K562 (cell line): ENCODE data around the gene ANGEL2. TPM values are rescaled to one million over a fixed set of nuclear protein-coding genes. Genes with fewer than 3 reads are reported as not detected.
"Not testable (repeated sequence)": the region's sequence is repeated elsewhere in the genome, so short reads cannot be mapped to it uniquely, and the experiment has no call there.

Source experiments
- ATAC-seq: fragments of 200-7000 bp; cut with Tn5 transposase; 3 replicates; pipeline ENCODE4 v1.9.1; 2020; ENCODE audit warnings: moderate library complexity
- BruUV-seq: library from RNA; stranded (reverse); fragments of 400-500 nt; replicated peaks from 2 replicates; lab custom pipeline; 2021; lab: Mats Ljungman, UMichigan
- CTCF ChIA-PET: fragments of 300-600 bp; formaldehyde crosslinking; extraction: SDS; loops from one replicate; lab custom pipeline; 2021; ENCODE audit warnings: low intra/inter-chr PET ratio; lab: Yijun Ruan, JAX
- POLR2A ChIA-PET: fragments of 300-600, 350-650 bp; sonication (Branson Sonifier 250); formaldehyde crosslinking; extraction: SDS; loops from one replicate; lab custom pipeline; 2021; ENCODE audit warnings: antibody characterized with exemption, inconsistent platforms; lab: Yijun Ruan, JAX
- DNase-seq, 4 experiments: peaks; one replicate each; pipeline versions ENCODE4 v3.0.0 to v3.0.0-alpha.2; 2011 to 2018; ENCODE audit warnings: low spot score in 3 of 4, mixed read lengths in 3 of 4; ENCODE audit errors: extremely low read depth in 1 of 4
- FAIRE-seq: peaks from 2 replicates; lab custom pipeline; 2011; peaks lifted over from hg19 to GRCh38; lab: Jason Lieb, UNC
- H2AFZ ChIP-seq: 2 replicates; pipeline ENCODE4 v1.6.0; 2011; ENCODE audit warnings: low read depth, low read length, control low read depth, inconsistent platforms
- H3K27ac ChIP-seq: fragments of 200-600 bp; 3 replicates; pipeline ENCODE4 v1.8.0; 2011; ENCODE audit warnings: low read depth, mild to moderate bottlenecking, control low read depth, inconsistent platforms, low read length, moderate library complexity, mixed read lengths; ENCODE audit errors: extremely low read depth
- H3K27me3 ChIP-seq, 2 experiments: fragments of 300-600 bp in 1 of 2; 2 replicates in 1 of 2; 3 replicates in 1 of 2; pipeline versions ENCODE4 v1.6.0 to v1.8.0; 2011; ENCODE audit warnings: inconsistent platforms in 2 of 2, low read length in 2 of 2, mild to moderate bottlenecking in 1 of 2, mixed read lengths in 1 of 2, moderate library complexity in 1 of 2; ENCODE audit not compliant: control insufficient read depth in 2 of 2, insufficient read depth in 2 of 2
- H3K36me3 ChIP-seq: fragments of 300-600 bp; 3 replicates; pipeline ENCODE4 v1.8.0; 2011; ENCODE audit warnings: mild to moderate bottlenecking, low read length, inconsistent platforms; ENCODE audit not compliant: control insufficient read depth, insufficient read depth
- H3K4me1 ChIP-seq, 2 experiments: fragments of 200-600 bp in 1 of 2; replicated peaks in 1 of 2; 2 replicates in 1 of 2; 3 replicates in 1 of 2; pipeline versions ENCODE4 v1.5.1 to v1.8.0; 2011; ENCODE audit warnings: inconsistent platforms in 2 of 2, low read length in 2 of 2, mild to moderate bottlenecking in 1 of 2, mixed read lengths in 1 of 2, moderate library complexity in 1 of 2; ENCODE audit not compliant: control insufficient read depth in 2 of 2, insufficient read depth in 2 of 2
- H3K4me2 ChIP-seq: 2 replicates; pipeline ENCODE4 v1.6.1; 2011; ENCODE audit warnings: low read length, control low read depth, inconsistent platforms, mixed read lengths; ENCODE audit not compliant: insufficient read depth
- H3K4me3 ChIP-seq: fragments of 200-600 bp; sonication (generic), shearing (Covaris generic); 2 replicates; pipeline ENCODE4 v1.5.1; 2016; ENCODE audit warnings: control low read depth, inconsistent platforms
- H3K79me2 ChIP-seq: fragments of 200-600 bp; 3 replicates; pipeline ENCODE4 v1.8.0; 2011; ENCODE audit warnings: low read length, inconsistent platforms; ENCODE audit not compliant: control insufficient read depth, insufficient read depth
- H3K9ac ChIP-seq, 2 experiments: 2 replicates each; pipeline versions ENCODE4 v1.6.0 to v1.6.1; 2011; ENCODE audit warnings: low read depth in 2 of 2, low read length in 2 of 2, control low read depth in 1 of 2, inconsistent platforms in 1 of 2, mild to moderate bottlenecking in 1 of 2, mixed read lengths in 1 of 2; ENCODE audit not compliant: insufficient read depth in 1 of 2
- H3K9me1 ChIP-seq: one replicate; pipeline ENCODE4 v1.6.0; 2011; ENCODE audit warnings: inconsistent platforms, mild to moderate bottlenecking, low read length, moderate library complexity; ENCODE audit not compliant: control insufficient read depth, insufficient read depth
- H3K9me3 ChIP-seq: replicated peaks from 2 replicates; pipeline ENCODE4 v1.5.1; 2011; ENCODE audit warnings: low read depth, low read length, inconsistent platforms; ENCODE audit not compliant: control insufficient read depth, insufficient read depth
- H4K20me1 ChIP-seq: replicated peaks from 2 replicates; pipeline ENCODE4 v1.6.1; 2011; ENCODE audit warnings: low read length, inconsistent platforms, mixed read lengths; ENCODE audit not compliant: control insufficient read depth, insufficient read depth
- C11orf30 ChIP-seq: fragments of 450-650 bp; IDR thresholded peaks from 2 replicates; pipeline ENCODE4 v1.6.1; 2016; ENCODE audit warnings: low read depth, mild to moderate bottlenecking
- CBFB ChIP-seq: sonication (generic); formaldehyde crosslinking; IDR thresholded peaks from 2 replicates; pipeline ENCODE4 v1.4.0; 2020; ENCODE audit warnings: mild to moderate bottlenecking, missing genetic modification reagents
- FOXP1 ChIP-seq: sonication (generic); formaldehyde crosslinking; IDR thresholded peaks from 2 replicates; pipeline ENCODE4 v1.8.0; 2022; ENCODE audit warnings: mild to moderate bottlenecking, missing genetic modification reagents
- MTF1 ChIP-seq: fragments of 250-450 bp; sonication (Bioruptor Pico); IDR thresholded peaks from 2 replicates; pipeline ENCODE4 v1.9.0; 2021; ENCODE audit warnings: moderate library complexity, mild to moderate bottlenecking, inconsistent platforms, borderline replicate concordance
- NCOA4 ChIP-seq: fragments of 450-650 bp; IDR thresholded peaks from 2 replicates; pipeline ENCODE4 v1.6.1; 2018; ENCODE audit warnings: mild to moderate bottlenecking; ENCODE audit not compliant: partially characterized antibody
- RBBP5 ChIP-seq: fragments of 200-600 bp; sonication (generic); IDR thresholded peaks from 2 replicates; pipeline ENCODE4 v1.6.1; 2012; ENCODE audit warnings: borderline replicate concordance, mild to moderate bottlenecking, low read length, control low read depth, inconsistent platforms; ENCODE audit not compliant: insufficient read depth, poor library complexity, severe bottlenecking
- STAG1 ChIP-seq: sonication (generic); formaldehyde crosslinking; IDR thresholded peaks from 2 replicates; pipeline ENCODE4 v1.5.0; 2020; ENCODE audit warnings: missing genetic modification reagents, borderline replicate concordance
- TRIM24 ChIP-seq, 2 experiments: fragments of 450-650 bp; IDR thresholded peaks; 2 replicates each; pipeline ENCODE4 v1.6.1; 2016
- ZNF316 ChIP-seq: fragments of 450-650 bp; IDR thresholded peaks from 2 replicates; pipeline ENCODE4 v1.6.1; 2016
- WGBS: fragments of 100-300 bp; shearing (Covaris generic); methylation state at CpG from one replicate; pipeline ENCODE4 v1.1.6; 2016; ENCODE audit warnings: low coverage, mixed read lengths; ENCODE audit not compliant: insufficient coverage; ENCODE audit errors: missing lambda C conversion rate; 5-methylcytosine and 5-hydroxymethylcytosine counted together
- in situ Hi-C: fragments of 300-500 bp; cut with MboI; formaldehyde crosslinking; loops from 4 replicates; pipeline ENCODE4 v1.15.0; 2018; ENCODE audit warnings: inconsistent platforms, mixed read lengths
- intact Hi-C: fragments of 100-400 bp; cut with micrococcal nuclease; formaldehyde crosslinking; loops from 2 replicates; pipeline ENCODE4 v1.14.2; 2022
- polyA plus RNA-seq, 8 experiments: library from polyadenylated mRNA; depleted of rRNA in 4 of 8; stranded (reverse) in 5 of 8; unstranded in 3 of 8; fragments of >200 nt; fragmentation: Nextera tagmentation in 2 of 8; fragmentation: Illumina TruSeq in 1 of 8; extraction: Ambion mirVana in 2 of 8; extraction: Trizol in 1 of 8; gene quantifications; 2 replicates each; pipeline versions ENCODE4 v1.2.1 to v1.2.3, GENCODE V29; 2011 to 2014; ENCODE audit warnings: inconsistent platforms in 1 of 8, missing spikeins in 1 of 8
- total RNA-seq, 7 experiments: library from RNA; depleted of rRNA in 6 of 7; stranded (reverse); fragments of >200 nt in 6 of 7; fragmentation: Illumina TruSeq in 2 of 7; extraction: Trizol in 2 of 7; gene quantifications; 2 replicates each; pipeline versions ENCODE4 v1.2.1 to v1.2.3, GENCODE V29; 2011 to 2021; ENCODE audit warnings: low replicate concordance in 1 of 7

The ANGEL2 gene
- total and polyA plus RNA-seq, 9 of the 15 experiments (the other 6 are each of a cell fraction or from before 2014, with no cell fraction given): 6.8 to 34.6 (median 26.2) TPM

DNA sequence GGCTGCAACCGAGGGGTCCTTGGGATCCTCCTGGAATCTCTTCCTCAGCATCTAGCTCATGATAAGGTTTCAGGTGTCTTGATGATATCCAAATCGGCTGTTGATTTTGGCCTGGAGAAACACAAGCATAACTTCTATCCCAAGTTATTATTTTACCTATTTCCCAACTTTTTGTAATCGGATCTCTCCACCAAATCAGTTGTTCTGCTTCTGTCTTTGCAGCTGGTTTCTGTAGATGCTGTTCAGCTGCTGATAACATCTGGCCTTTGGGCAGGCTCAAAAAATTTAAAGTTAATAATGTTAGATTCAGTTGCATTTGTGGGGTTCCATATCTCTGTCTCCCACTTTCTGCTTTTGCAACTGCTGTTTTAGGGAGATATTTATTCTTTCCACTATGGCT is 11.4 kb upstream of the ANGEL2 start:
- POLR2A ChIA-PET, H3K27ac ChIP-seq, H3K4me3 ChIP-seq, DNase-seq, H3K27me3 ChIP-seq, BruUV-seq, H3K4me2 ChIP-seq, H2AFZ ChIP-seq, H3K9ac ChIP-seq, H4K20me1 ChIP-seq, in situ Hi-C loops, FAIRE-seq, H3K36me3 ChIP-seq, H3K4me1 ChIP-seq, H3K79me2 ChIP-seq, intact Hi-C loops, H3K9me1 ChIP-seq, ATAC-seq, H3K9me3 ChIP-seq, CTCF ChIA-PET: not testable (repeated sequence)
- WGBS: 23% methylated on average over 3 of the region's 3 CpGs
- TF ChIP-seq TRIM24 (IDR thresholded peaks at IDR 0.05): peak; percentile 70 to 75

DNA sequence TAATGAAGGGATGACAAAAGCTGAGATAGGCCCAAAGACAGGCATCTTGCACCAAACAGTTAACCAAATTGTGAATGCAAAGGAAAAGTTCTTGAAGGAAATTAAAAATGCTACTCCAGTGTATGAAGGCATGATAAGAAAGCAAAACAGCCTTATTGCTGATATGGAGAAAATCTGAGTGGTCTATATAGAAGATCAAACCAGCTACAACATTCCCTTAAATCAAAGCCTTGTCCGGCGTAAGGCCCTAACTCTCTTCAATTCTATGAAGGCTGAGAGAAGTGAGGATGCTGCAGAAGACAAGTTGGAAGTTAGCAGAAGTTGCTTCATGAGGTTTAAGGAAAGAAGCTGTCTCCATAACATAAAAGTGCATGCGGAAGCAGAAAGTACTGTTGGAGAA is 4.3 kb upstream of the ANGEL2 start:
- peaks cover 3% of the 10 kb centered on the region for H3K79me2 ChIP-seq
- ChIA-PET POLR2A (interaction anchor here (0.7 to 2.3 kb wide), 5 partner anchors 8 to 25 kb away, joined by 3 to 11 read pairs (median 6); no protein-coding TSS in a partner anchor), CTCF (no interaction called here)
- no peak overlapping the region for H3K27ac ChIP-seq
- intact Hi-C loops (no loop called here), in situ Hi-C loops (no loop called here)
- ATAC-seq (no peak), DNase-seq (no peak), FAIRE-seq (no peak)
- H3K9me1 ChIP-seq: no peaks in the 10 kb centered on the region
- H3K36me3 ChIP-seq: no peaks in the 10 kb centered on the region
- no TSS peak for BruUV-seq
- peak overlapping the region; percentile 11; the same call in 1 of the 2 replicates for H2AFZ ChIP-seq
- no peak overlapping the region for H3K9ac ChIP-seq
- no peaks in the 10 kb centered on the region for H4K20me1 ChIP-seq
- peaks cover 14% of the 10 kb centered on the region in 2 experiments for H3K4me1 ChIP-seq
- 0 out of 2 replicates have a peak, but pooled peaks cover 2% of the 10 kb centered on the region for H3K9me3 ChIP-seq
- H3K4me2 ChIP-seq: no peak overlapping the region
- 49% methylated on average over 3 of the region's 3 CpGs for WGBS
- H3K4me3 ChIP-seq: no peak overlapping the region
- H3K27me3 ChIP-seq: no peaks in the 10 kb centered on the region
- TF ChIP-seq NCOA4 (no peak), RBBP5 (no peak), C11orf30 (peak; percentile 63), ZNF316 (peak; percentile 54), MTF1 (CRISPR knock-in tag) (no peak), CBFB (no peak), STAG1 (CRISPR knock-in tag) (no peak), FOXP1 (CRISPR knock-in tag) (no peak)
